SU-DHL-6 (cell line): Measurements from ENCODE around the gene TIMM17A.

Experiments
- H2AFZ ChIP-seq: fragments of 200-600 bp; sonication (generic); 2 replicates; pipeline ENCODE4 v1.6.1; 2014; ENCODE audit warnings: low read depth, mild to moderate bottlenecking, moderate library complexity, mixed read lengths, antibody characterized with exemption, low read length; ENCODE audit not compliant: severe bottlenecking
- H3F3A ChIP-seq: fragments of 200-600 bp; shearing (Covaris generic); 2 replicates; pipeline ENCODE4 v1.6.0; 2016; ENCODE audit warnings: antibody characterized with exemption, mild to moderate bottlenecking; ENCODE audit not compliant: insufficient read depth
- H3K27ac ChIP-seq: fragments of 200-600 bp; sonication (generic); 2 replicates; pipeline ENCODE4 v1.5.1; 2016; ENCODE audit warnings: low read depth, mild to moderate bottlenecking, low read length, moderate library complexity, mixed read lengths
- H3K27me3 ChIP-seq: fragments of 200-600 bp; sonication (generic), shearing (Covaris generic); 2 replicates; pipeline ENCODE4 v1.6.0; 2014; ENCODE audit warnings: mild to moderate bottlenecking, low read length
- H3K36me3 ChIP-seq: fragments of 200-600 bp; sonication (generic); 2 replicates; pipeline ENCODE4 v1.6.1; 2014; ENCODE audit warnings: mild to moderate bottlenecking, low read length, mixed read lengths
- H3K4me2 ChIP-seq: fragments of 300-600, 200-600 bp; shearing (Covaris generic), sonication (generic); 2 replicates; pipeline ENCODE4 v1.6.0; 2014; ENCODE audit warnings: low read length, low read depth, mild to moderate bottlenecking; ENCODE audit not compliant: poor library complexity, severe bottlenecking
- H3K4me3 ChIP-seq: fragments of 200-600 bp; sonication (generic); 2 replicates; pipeline ENCODE4 v1.5.1; 2014; ENCODE audit warnings: antibody characterized with exemption, low read length, mild to moderate bottlenecking, mixed read lengths; ENCODE audit not compliant: insufficient read depth, poor library complexity, severe bottlenecking
- H3K79me2 ChIP-seq: fragments of 200-600 bp; sonication (generic); 2 replicates; pipeline ENCODE4 v1.6.1; 2014; ENCODE audit warnings: mild to moderate bottlenecking, low read length, moderate library complexity; ENCODE audit not compliant: insufficient read depth
- H3K9ac ChIP-seq: fragments of 200-600 bp; sonication (generic); 2 replicates; pipeline ENCODE4 v1.7.0; 2014; ENCODE audit warnings: mild to moderate bottlenecking, low read length
- H3K9me2 ChIP-seq: fragments of 200-600 bp; sonication (generic); replicated peaks from 2 replicates; pipeline ENCODE4 v1.6.1; 2014; ENCODE audit warnings: low read length; ENCODE audit not compliant: insufficient read depth
- H3K9me3 ChIP-seq: fragments of 200-600 bp; sonication (generic); 2 replicates; pipeline ENCODE4 v1.6.1; 2014; ENCODE audit warnings: low read length, mixed read lengths; ENCODE audit not compliant: insufficient read depth
- H4K20me1 ChIP-seq: fragments of 200-600 bp; sonication (generic); 2 replicates; pipeline ENCODE4 v1.6.1; 2014; ENCODE audit warnings: low read depth, mild to moderate bottlenecking, antibody characterized with exemption, low read length, moderate library complexity, mixed read lengths
- CTCF ChIP-seq: fragments of 200-600 bp; sonication (generic); IDR thresholded peaks from one replicate; pipeline ENCODE4 v1.5.1; 2017; ENCODE audit warnings: antibody characterized with exemption, mild to moderate bottlenecking, low read length, moderate library complexity; ENCODE audit not compliant: insufficient read depth, poor library complexity, severe bottlenecking
- EZH2phosphoT487 ChIP-seq: fragments of 200-600 bp; sonication (generic), shearing (Covaris generic); conservative IDR thresholded peaks from 2 replicates; pipeline ENCODE4 v1.6.1; 2018; ENCODE audit warnings: mild to moderate bottlenecking, antibody characterized with exemption, low read length, moderate library complexity, mixed read lengths

The TIMM17A gene

GRCh38 chr1:202015662-202015937 lies 60.3 kb downstream of the TIMM17A start:
- no peak overlapping the region for H3K9ac ChIP-seq
- H3K79me2 ChIP-seq = no peaks in the 10 kb centered on the region
- H3K9me3 ChIP-seq = no peaks in the 10 kb centered on the region
- no peak overlapping the region for H3K27ac ChIP-seq
- H2AFZ ChIP-seq = no peak overlapping the region
- H3F3A ChIP-seq = no peaks in the 10 kb centered on the region
- H3K4me2 ChIP-seq = no peak overlapping the region
- H4K20me1 ChIP-seq = no peaks in the 10 kb centered on the region
- TF ChIP-seq EZH2phosphoT487 (no peak), CTCF (no peak)
- H3K27me3 ChIP-seq = no peaks in the 10 kb centered on the region
- H3K36me3 ChIP-seq = no peaks in the 10 kb centered on the region
- H3K9me2 ChIP-seq = no peaks in the 10 kb centered on the region
- H3K4me3 ChIP-seq = no peak overlapping the region

- H3K4me2 ChIP-seq = no peak overlapping the region
Observed at GRCh38 chr1:202016022-202016810, 60.9 kb downstream of the TIMM17A start.

GRCh38 chr1:202016811-202017748 lies 61.8 kb downstream of the TIMM17A start:
- no peak overlapping the region for H3K9ac ChIP-seq
- no peaks in the 10 kb centered on the region for H4K20me1 ChIP-seq
- H3K79me2 ChIP-seq = no peaks in the 10 kb centered on the region
- no peak overlapping the region for H3K27ac ChIP-seq
- no peaks in the 10 kb centered on the region for H3K27me3 ChIP-seq
- H3F3A ChIP-seq = no peaks in the 10 kb centered on the region
- H3K4me3 ChIP-seq = no peak overlapping the region
- H3K36me3 ChIP-seq = no peaks in the 10 kb centered on the region
- H3K9me3 ChIP-seq = no peaks in the 10 kb centered on the region
- no peak for TF ChIP-seq EZH2phosphoT487
- TF ChIP-seq CTCF = no peak
- H3K9me2 ChIP-seq = no peaks in the 10 kb centered on the region
- no peak overlapping the region for H2AFZ ChIP-seq
- H3K4me2 ChIP-seq = no peak overlapping the region

More at GRCh38 chr1:202016022-202016810, 60.9 kb downstream of the TIMM17A start:
- Histone ChIP-seq H3F3A (no peaks in the 10 kb centered on the region), H3K9me2 (no peaks in the 10 kb centered on the region), H2AFZ (no peak overlapping the region), H3K27ac (no peak overlapping the region), H3K27me3 (no peaks in the 10 kb centered on the region), H3K9me3 (no peaks in the 10 kb centered on the region), H3K9ac (no peak overlapping the region), H3K36me3 (no peaks in the 10 kb centered on the region), H3K4me3 (no peak overlapping the region), H3K79me2 (no peaks in the 10 kb centered on the region), H4K20me1 (no peaks in the 10 kb centered on the region)
- TF ChIP-seq CTCF (no peak), EZH2phosphoT487 (no peak)
